K562 (cell line): ENCODE data around the gene EGFR. TPM values are rescaled to one million over a fixed set of nuclear protein-coding genes. Genes with fewer than 3 reads are reported as not detected.

Experiments used
- ARID1B ChIP-seq: fragments of 450-650 bp; IDR thresholded peaks from 2 replicates; pipeline ENCODE4 v1.6.1; 2016; ENCODE audit warnings: antibody characterized with exemption, mild to moderate bottlenecking, inconsistent platforms
- ATF3 ChIP-seq, 2 experiments: fragments of 450-650 bp in 1 of 2; sonication (generic) in 1 of 2; formaldehyde crosslinking in 1 of 2; IDR thresholded peaks in 1 of 2; conservative IDR thresholded peaks in 1 of 2; 2 replicates each; pipeline versions ENCODE4 v1.6.1 to v1.8.1; 2016 to 2023; ENCODE audit warnings: mild to moderate bottlenecking in 2 of 2, moderate library complexity in 2 of 2, inconsistent platforms in 1 of 2, missing genetic modification reagents in 1 of 2
- BHLHE40 ChIP-seq: IDR thresholded peaks from 2 replicates; pipeline ENCODE4 v1.6.1; 2011; ENCODE audit warnings: low read length, improper control_type of control experiment
- BRD9 ChIP-seq: fragments of 450-650 bp; IDR thresholded peaks from 2 replicates; pipeline ENCODE4 v1.6.1; 2018; ENCODE audit warnings: low read depth; ENCODE audit not compliant: partially characterized antibody
- DIDO1 ChIP-seq: fragments of 450-650 bp; IDR thresholded peaks from 2 replicates; pipeline ENCODE4 v1.6.1; 2016; ENCODE audit warnings: low read depth, missing biosample characterization, missing genetic modification characterization
- ELF2 ChIP-seq: fragments of 250-450 bp; sonication (Bioruptor Pico); IDR thresholded peaks from 2 replicates; pipeline ENCODE4 v1.5.0; 2021; ENCODE audit warnings: mild to moderate bottlenecking
- FOSL1 ChIP-seq: fragments of 200-800 bp; sonication (Bioruptor generic); conservative IDR thresholded peaks from 2 replicates; pipeline ENCODE4 v1.6.1; 2016; ENCODE audit warnings: missing genetic modification characterization, missing compliant biosample characterization
- HBP1 ChIP-seq: fragments of 450-650 bp; formaldehyde crosslinking; IDR thresholded peaks from 2 replicates; pipeline ENCODE4 v1.4.0; 2022; ENCODE audit warnings: missing genetic modification characterization
- HLTF ChIP-seq: fragments of 450-650 bp; IDR thresholded peaks from 2 replicates; pipeline ENCODE4 v1.6.1; 2016
- JUN ChIP-seq, 2 experiments: sonication (generic) in 1 of 2; formaldehyde crosslinking in 1 of 2; IDR thresholded peaks; 2 replicates each; pipeline versions ENCODE4 v1.6.1 to v1.8.0; 2012 to 2022; ENCODE audit warnings: borderline replicate concordance in 2 of 2, mild to moderate bottlenecking in 2 of 2, improper control_type of control experiment in 1 of 2, low read depth in 1 of 2, low read length in 1 of 2, missing genetic modification reagents in 1 of 2
- PRDM10 ChIP-seq: fragments of 450-650 bp; IDR thresholded peaks from 2 replicates; pipeline ENCODE4 v1.6.1; 2018; ENCODE audit not compliant: partially characterized antibody
- PTBP1 ChIP-seq: fragments of 200-400 bp; formaldehyde crosslinking; IDR thresholded peaks from 2 replicates; pipeline ENCODE4 v1.6.1; 2017; ENCODE audit warnings: low read depth, low read length
- STAG1 ChIP-seq: sonication (generic); formaldehyde crosslinking; IDR thresholded peaks from 2 replicates; pipeline ENCODE4 v1.5.0; 2020; ENCODE audit warnings: missing genetic modification reagents, borderline replicate concordance
- ZBTB8A ChIP-seq: fragments of 450-650 bp; IDR thresholded peaks from 2 replicates; pipeline ENCODE4 v1.6.1; 2018; ENCODE audit warnings: mild to moderate bottlenecking, moderate library complexity; ENCODE audit not compliant: partially characterized antibody
- ZNF23 ChIP-seq: fragments of 250-450 bp; sonication (Bioruptor Pico); IDR thresholded peaks from 2 replicates; pipeline ENCODE4 v1.4.0; 2020; ENCODE audit warnings: mild to moderate bottlenecking
- ZNF398 ChIP-seq: fragments of 250-450 bp; sonication (Bioruptor Pico); IDR thresholded peaks from 2 replicates; pipeline ENCODE4 v1.8.0; 2021; ENCODE audit warnings: moderate library complexity, mild to moderate bottlenecking, inconsistent platforms
- ZNF639 ChIP-seq, 2 experiments: fragments of 200-800 bp in 1 of 2; sonication (Bioruptor generic) in 1 of 2; sonication (generic) in 1 of 2; formaldehyde crosslinking in 1 of 2; IDR thresholded peaks in 1 of 2; conservative IDR thresholded peaks in 1 of 2; 2 replicates each; pipeline versions ENCODE4 v1.5.0 to v1.6.1; 2016 to 2020; ENCODE audit warnings: missing compliant biosample characterization in 1 of 2, missing genetic modification characterization in 1 of 2, missing genetic modification reagents in 1 of 2
- polyA plus RNA-seq, 8 experiments: library from polyadenylated mRNA; depleted of rRNA in 4 of 8; stranded (reverse) in 5 of 8; unstranded in 3 of 8; fragments of >200 nt; fragmentation: Nextera tagmentation in 2 of 8; fragmentation: Illumina TruSeq in 1 of 8; extraction: Ambion mirVana in 2 of 8; extraction: Trizol in 1 of 8; gene quantifications; 2 replicates each; pipeline versions ENCODE4 v1.2.1 to v1.2.3, GENCODE V29; 2011 to 2014; ENCODE audit warnings: inconsistent platforms in 1 of 8, missing spikeins in 1 of 8
- total RNA-seq, 7 experiments: library from RNA; depleted of rRNA in 6 of 7; stranded (reverse); fragments of >200 nt in 6 of 7; fragmentation: Illumina TruSeq in 2 of 7; extraction: Trizol in 2 of 7; gene quantifications; 2 replicates each; pipeline versions ENCODE4 v1.2.1 to v1.2.3, GENCODE V29; 2011 to 2021; ENCODE audit warnings: low replicate concordance in 1 of 7

EGFR gene
- total and polyA plus RNA-seq, 9 of the 15 experiments (the other 6 are each of a cell fraction or from before 2014, with no cell fraction given), result 0.13 TPM; not detected in 8

- TF ChIP-seq ATF3 (IDR thresholded peaks at IDR 0.05) (peak; percentile 77), ATF3 (CRISPR knock-in tag; conservative IDR thresholded peaks at IDR 0.05) (no peak), DIDO1 (tag) (no peak), HLTF (no peak), JUN (IDR thresholded peaks at IDR 0.05; ENCODE audit: borderline replicate concordance, low read depth, low read length) (peak; percentile 71; the same call in 1 of the 2 replicates), JUN (CRISPR knock-in tag; IDR thresholded peaks at IDR 0.05; ENCODE audit: borderline replicate concordance) (no peak), PTBP1 (no peak), BHLHE40 (peak; percentile 32; the same call in 1 of the 2 replicates), HBP1 (CRISPR knock-in tag) (no peak), ZNF639 (CRISPR knock-in tag; conservative IDR thresholded peaks at IDR 0.05 in 1 of 2, IDR thresholded peaks at IDR 0.05 in 1 of 2) (0 out of 4 replicates have a peak, but pooled peaks of 1 of the 2 experiments have one; percentile 15), ARID1B (peak; percentile 33), ELF2 (no peak), STAG1 (no peak), ZNF398 (CRISPR knock-in tag) (no peak), ZNF23 (CRISPR knock-in tag) (no peak), ZBTB8A (no peak), BRD9 (no peak), FOSL1 (tag) (peak; percentile 97), PRDM10 (no peak)
These were observed 114.2 kb downstream of the EGFR start (continued) for GRCh38 chr7:55132890-55133551.
